SK-N-SH treated with all-trans-retinoic acid at 6 μM for 48 hours (cell line): ENCODE results near the gene CSH1.
"Not testable (repeated sequence)": the region's sequence is repeated elsewhere in the genome, so short reads cannot be mapped to it uniquely, and the experiment has no call there.

Experiments
- ARNTL ChIP-seq: fragments of 450-650 bp; formaldehyde crosslinking; IDR thresholded peaks from 2 replicates; pipeline ENCODE4 v1.5.0; 2020; ENCODE audit warnings: low read depth, mild to moderate bottlenecking, moderate library complexity, borderline replicate concordance
- CSDC2 ChIP-seq: fragments of 250-450 bp; sonication (Bioruptor Pico); IDR thresholded peaks from 2 replicates; pipeline ENCODE4 v1.5.0; 2020; ENCODE audit warnings: mild to moderate bottlenecking, moderate library complexity
- GLIS3 ChIP-seq: fragments of 250-450 bp; sonication (Bioruptor Pico); IDR thresholded peaks from 2 replicates; pipeline ENCODE4 v1.5.0; 2020; ENCODE audit warnings: mild to moderate bottlenecking, moderate library complexity
- ISL1 ChIP-seq: fragments of 250-450 bp; sonication (Bioruptor Pico); IDR thresholded peaks from 2 replicates; pipeline ENCODE4 v2.1.2; 2022; ENCODE audit warnings: mild to moderate bottlenecking, moderate library complexity
- OSR1 ChIP-seq: fragments of 250-450 bp; sonication (Bioruptor Pico); IDR thresholded peaks from 2 replicates; pipeline ENCODE4 v1.8.0; 2022; ENCODE audit warnings: moderate library complexity, mild to moderate bottlenecking, inconsistent platforms
- RARB ChIP-seq: fragments of 250-450 bp; sonication (Bioruptor Pico); IDR thresholded peaks from 2 replicates; pipeline ENCODE4 v1.8.0; 2021; ENCODE audit warnings: mild to moderate bottlenecking, moderate library complexity
- TOX ChIP-seq: fragments of 250-450 bp; sonication (Bioruptor Pico); IDR thresholded peaks from 2 replicates; pipeline ENCODE4 v1.8.0; 2021; ENCODE audit warnings: mild to moderate bottlenecking, moderate library complexity, borderline replicate concordance
- TSHZ2 ChIP-seq: fragments of 250-450 bp; sonication (Bioruptor Pico); IDR thresholded peaks from 2 replicates; pipeline ENCODE4 v1.5.0; 2020; ENCODE audit warnings: mild to moderate bottlenecking, moderate library complexity
- ZC3H10 ChIP-seq: fragments of 250-450 bp; sonication (Bioruptor Pico); IDR thresholded peaks from 2 replicates; pipeline ENCODE4 v1.5.1; 2021; ENCODE audit warnings: mild to moderate bottlenecking, moderate library complexity
- ZFP30 ChIP-seq: fragments of 450-650 bp; formaldehyde crosslinking; IDR thresholded peaks from 2 replicates; pipeline ENCODE4 v1.5.0; 2022; ENCODE audit warnings: mild to moderate bottlenecking, moderate library complexity
- TF ChIP-seq, protein P1 (sequence below): fragments of 250-450 bp; sonication (Bioruptor Pico); IDR thresholded peaks from 2 replicates; pipeline ENCODE4 v1.8.0; 2021; ENCODE audit warnings: low read depth, mild to moderate bottlenecking, moderate library complexity, borderline replicate concordance
- TF ChIP-seq, protein P2 (sequence below): fragments of 250-450 bp; sonication (Bioruptor Pico); IDR thresholded peaks from 2 replicates; pipeline ENCODE4 v1.8.0; 2020; ENCODE audit warnings: mild to moderate bottlenecking, moderate library complexity, borderline replicate concordance

- TF ChIP-seq TOX, ZFP30, ISL1, TSHZ2, ARNTL, ZC3H10, OSR1, CSDC2, GLIS3, RARB (CRISPR knock-in tag): not testable (repeated sequence)
- TF ChIP-seq, protein P1, sequence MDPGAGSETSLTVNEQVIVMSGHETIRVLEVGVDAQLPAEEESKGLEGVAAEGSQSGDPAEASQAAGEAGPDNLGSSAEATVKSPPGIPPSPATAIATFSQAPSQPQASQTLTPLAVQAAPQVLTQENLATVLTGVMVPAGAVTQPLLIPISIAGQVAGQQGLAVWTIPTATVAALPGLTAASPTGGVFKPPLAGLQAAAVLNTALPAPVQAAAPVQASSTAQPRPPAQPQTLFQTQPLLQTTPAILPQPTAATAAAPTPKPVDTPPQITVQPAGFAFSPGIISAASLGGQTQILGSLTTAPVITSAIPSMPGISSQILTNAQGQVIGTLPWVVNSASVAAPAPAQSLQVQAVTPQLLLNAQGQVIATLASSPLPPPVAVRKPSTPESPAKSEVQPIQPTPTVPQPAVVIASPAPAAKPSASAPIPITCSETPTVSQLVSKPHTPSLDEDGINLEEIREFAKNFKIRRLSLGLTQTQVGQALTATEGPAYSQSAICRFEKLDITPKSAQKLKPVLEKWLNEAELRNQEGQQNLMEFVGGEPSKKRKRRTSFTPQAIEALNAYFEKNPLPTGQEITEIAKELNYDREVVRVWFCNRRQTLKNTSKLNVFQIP, result not testable (repeated sequence)
- TF ChIP-seq, protein P2, sequence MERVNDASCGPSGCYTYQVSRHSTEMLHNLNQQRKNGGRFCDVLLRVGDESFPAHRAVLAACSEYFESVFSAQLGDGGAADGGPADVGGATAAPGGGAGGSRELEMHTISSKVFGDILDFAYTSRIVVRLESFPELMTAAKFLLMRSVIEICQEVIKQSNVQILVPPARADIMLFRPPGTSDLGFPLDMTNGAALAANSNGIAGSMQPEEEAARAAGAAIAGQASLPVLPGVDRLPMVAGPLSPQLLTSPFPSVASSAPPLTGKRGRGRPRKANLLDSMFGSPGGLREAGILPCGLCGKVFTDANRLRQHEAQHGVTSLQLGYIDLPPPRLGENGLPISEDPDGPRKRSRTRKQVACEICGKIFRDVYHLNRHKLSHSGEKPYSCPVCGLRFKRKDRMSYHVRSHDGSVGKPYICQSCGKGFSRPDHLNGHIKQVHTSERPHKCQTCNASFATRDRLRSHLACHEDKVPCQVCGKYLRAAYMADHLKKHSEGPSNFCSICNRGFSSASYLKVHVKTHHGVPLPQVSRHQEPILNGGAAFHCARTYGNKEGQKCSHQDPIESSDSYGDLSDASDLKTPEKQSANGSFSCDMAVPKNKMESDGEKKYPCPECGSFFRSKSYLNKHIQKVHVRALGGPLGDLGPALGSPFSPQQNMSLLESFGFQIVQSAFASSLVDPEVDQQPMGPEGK (CRISPR knock-in tag), result not testable (repeated sequence)
These were observed 13.7 kb downstream of the CSH1 start for GRCh38 chr17:63882626-63883126.
